GM12874 (cell line): ENCODE results near the gene AGBL3.

Experiments used
- CTCF ChIP-seq: IDR thresholded peaks from 2 replicates; pipeline ENCODE4 v1.5.1; 2011; ENCODE audit warnings: low read depth, mild to moderate bottlenecking, control low read depth, low read length, moderate library complexity; ENCODE audit not compliant: insufficient read depth

AGBL3 gene

GRCh38 chr7:135167365-135167917 is 181.1 kb downstream of the AGBL3 start:
- no peak for TF ChIP-seq CTCF

- TF ChIP-seq CTCF, result no peak
Measured at GRCh38 chr7:135168001-135168400, 181.7 kb downstream of the AGBL3 start.

- TF ChIP-seq CTCF, result no peak
Measured at GRCh38 chr7:135168489-135169140, 182.3 kb downstream of the AGBL3 start.

GRCh38 chr7:135169141-135169963 is 183.0 kb downstream of the AGBL3 start:
- TF ChIP-seq CTCF, result peak; percentile 93

GRCh38 chr7:135169964-135170273 is 183.6 kb downstream of the AGBL3 start:
- TF ChIP-seq CTCF, result no peak

- peak; percentile 77 for TF ChIP-seq CTCF
Measured at GRCh38 chr7:135170274-135170997, 184.1 kb downstream of the AGBL3 start, which contains the start of gene CYREN. CYREN (minus strand) TSS chr7:135170707; CDS start chr7:135168922, 1,785 bp downstream.

GRCh38 chr7:135174941-135175340 is 188.6 kb downstream of the AGBL3 start:
- TF ChIP-seq CTCF, result no peak
